ENCODE measurements around the gene TCEAL1. TPM values are rescaled to one million over a fixed set of nuclear protein-coding genes. Genes with fewer than 3 reads are reported as not detected.

Gene TCEAL1
- polyA plus RNA-seq, 1 donor from 2014 or later: 89.4 TPM

GRCh38 chrX:103626855-103627254 lies 1.9 kb upstream of the TCEAL1 start:
- H2AFZ ChIP-seq (ENCODE audit: low read depth, low read length): no peak overlapping the region
- peaks cover 6% of the 10 kb centered on the region for H3K79me2 ChIP-seq (replicated peaks; ENCODE audit: insufficient read depth, low read length)
- H4K20me1 ChIP-seq (ENCODE audit: insufficient read depth): no peaks in the 10 kb centered on the region
- no peaks in the 10 kb centered on the region for H3K27me3 ChIP-seq (ENCODE audit: insufficient read depth, low read depth, low read length)
- no peaks in the 10 kb centered on the region for H3F3A ChIP-seq (ENCODE audit: insufficient read depth, low read length, poor library complexity, severe bottlenecking)
- H3K4me2 ChIP-seq (ENCODE audit: low read length): no peak overlapping the region
- H3K4me3 ChIP-seq (ENCODE audit: low read length): no peak overlapping the region
- H3K27ac ChIP-seq (ENCODE audit: low read length): no peak overlapping the region
- no peak overlapping the region for H3K9ac ChIP-seq (ENCODE audit: low read length)
- no peak for TF ChIP-seq MXI1 (conservative IDR thresholded peaks at IDR 0.05; ENCODE audit: poor library complexity, severe bottlenecking)
- no peak for TF ChIP-seq POLR2AphosphoS5 (IDR thresholded peaks at IDR 0.05)
- no peak for TF ChIP-seq REST (IDR thresholded peaks at IDR 0.05; ENCODE audit: borderline replicate concordance)
- no peak for TF ChIP-seq SMC3 (conservative IDR thresholded peaks at IDR 0.05; ENCODE audit: poor library complexity)
- TF ChIP-seq EP300 (conservative IDR thresholded peaks at IDR 0.05; ENCODE audit: poor library complexity, severe bottlenecking): no peak
- H3K36me3 ChIP-seq (ENCODE audit: insufficient read depth, low read length): no peaks in the 10 kb centered on the region
- no peaks in the 10 kb centered on the region for H3K9me3 ChIP-seq (ENCODE audit: low read length)
- H3K9me2 ChIP-seq (ENCODE audit: insufficient read depth, low read length): no peaks in the 10 kb centered on the region

- TF ChIP-seq REST (IDR thresholded peaks at IDR 0.05; ENCODE audit: borderline replicate concordance) (peak; percentile 80), TAF1 (IDR thresholded peaks at IDR 0.05; ENCODE audit: low read depth) (no peak), RAD21 (conservative IDR thresholded peaks at IDR 0.05) (peak; percentile 49), MXI1 (conservative IDR thresholded peaks at IDR 0.05; ENCODE audit: poor library complexity, severe bottlenecking) (peak; percentile 52), CTCF (IDR thresholded peaks at IDR 0.05; ENCODE audit: poor library complexity, severe bottlenecking) (peak; percentile 83), EZH2 (IDR thresholded peaks at IDR 0.05; ENCODE audit: borderline replicate concordance, insufficient read depth, low read length, poor library complexity, severe bottlenecking) (no peak), SMC3 (conservative IDR thresholded peaks at IDR 0.05; ENCODE audit: poor library complexity) (peak; percentile 64), POLR2AphosphoS5 (IDR thresholded peaks at IDR 0.05) (peak; percentile 65), EP300 (conservative IDR thresholded peaks at IDR 0.05; ENCODE audit: poor library complexity, severe bottlenecking) (no peak)
- no peaks in the 10 kb centered on the region for H3F3A ChIP-seq (ENCODE audit: insufficient read depth, low read length, poor library complexity, severe bottlenecking)
- H3K27ac ChIP-seq (ENCODE audit: low read length): peak overlapping the region; percentile 96
- H3K9ac ChIP-seq (ENCODE audit: low read length): peak overlapping the region; percentile 92
- H3K9me2 ChIP-seq (ENCODE audit: insufficient read depth, low read length): no peaks in the 10 kb centered on the region
- no peaks in the 10 kb centered on the region for H3K36me3 ChIP-seq (ENCODE audit: insufficient read depth, low read length)
- peak overlapping the region; percentile 59 for H3K4me2 ChIP-seq (ENCODE audit: low read length)
- peaks cover 6% of the 10 kb centered on the region for H3K79me2 ChIP-seq (replicated peaks; ENCODE audit: insufficient read depth, low read length)
- no peaks in the 10 kb centered on the region for H4K20me1 ChIP-seq (ENCODE audit: insufficient read depth)
- H3K27me3 ChIP-seq (ENCODE audit: insufficient read depth, low read depth, low read length): no peaks in the 10 kb centered on the region
- no peaks in the 10 kb centered on the region for H3K9me3 ChIP-seq (ENCODE audit: low read length)
- peak overlapping the region; percentile 76 for H3K4me3 ChIP-seq (ENCODE audit: low read length)
- H2AFZ ChIP-seq (ENCODE audit: low read depth, low read length): peak overlapping the region; percentile 56
These were observed 769 bp downstream of the TCEAL1 start for GRCh38 chrX:103629318-103630170.
